ENCODE measurements around the gene KRTAP17-1. TPM values are rescaled to one million over a fixed set of nuclear protein-coding genes. Genes with fewer than 3 reads are reported as not detected.

KRTAP17-1 gene
- total and polyA plus RNA-seq, 3 donors from 2014 or later: not detected

DNA sequence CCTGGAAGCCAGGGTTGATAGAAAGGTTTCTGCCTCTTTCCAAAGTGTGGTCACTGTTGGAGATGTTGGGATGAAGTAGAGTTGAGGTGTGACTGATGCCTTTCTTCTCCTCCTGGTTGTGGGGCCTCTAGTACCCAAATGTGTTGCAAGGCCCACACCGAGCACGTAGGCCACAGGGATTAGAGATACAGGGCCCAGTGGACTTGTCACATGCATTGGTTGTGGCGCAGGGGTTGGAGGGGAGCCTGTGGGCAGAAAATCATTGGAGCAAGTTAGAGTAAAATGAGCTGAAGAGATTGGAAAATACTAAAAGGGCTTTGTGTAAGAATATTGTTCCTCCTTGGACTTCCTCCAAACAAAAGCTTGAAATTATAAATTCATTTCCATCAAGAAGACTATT lies 30.5 kb upstream of the KRTAP17-1 start:
- Histone ChIP-seq H3K4me3 (no peak overlapping the region), H3K27ac (no peak overlapping the region), H3K27me3 (no peaks in the 10 kb centered on the region), H3K4me1 (no peaks in the 10 kb centered on the region), H3K9me3 (no peaks in the 10 kb centered on the region), H3K36me3 (ENCODE audit: low read depth, missing control alignments) (no peaks in the 10 kb centered on the region)
- WGBS, 2 donors: 87 to 95% methylated on average over 3 of the region's 3 CpGs
- TF ChIP-seq, protein P1, sequence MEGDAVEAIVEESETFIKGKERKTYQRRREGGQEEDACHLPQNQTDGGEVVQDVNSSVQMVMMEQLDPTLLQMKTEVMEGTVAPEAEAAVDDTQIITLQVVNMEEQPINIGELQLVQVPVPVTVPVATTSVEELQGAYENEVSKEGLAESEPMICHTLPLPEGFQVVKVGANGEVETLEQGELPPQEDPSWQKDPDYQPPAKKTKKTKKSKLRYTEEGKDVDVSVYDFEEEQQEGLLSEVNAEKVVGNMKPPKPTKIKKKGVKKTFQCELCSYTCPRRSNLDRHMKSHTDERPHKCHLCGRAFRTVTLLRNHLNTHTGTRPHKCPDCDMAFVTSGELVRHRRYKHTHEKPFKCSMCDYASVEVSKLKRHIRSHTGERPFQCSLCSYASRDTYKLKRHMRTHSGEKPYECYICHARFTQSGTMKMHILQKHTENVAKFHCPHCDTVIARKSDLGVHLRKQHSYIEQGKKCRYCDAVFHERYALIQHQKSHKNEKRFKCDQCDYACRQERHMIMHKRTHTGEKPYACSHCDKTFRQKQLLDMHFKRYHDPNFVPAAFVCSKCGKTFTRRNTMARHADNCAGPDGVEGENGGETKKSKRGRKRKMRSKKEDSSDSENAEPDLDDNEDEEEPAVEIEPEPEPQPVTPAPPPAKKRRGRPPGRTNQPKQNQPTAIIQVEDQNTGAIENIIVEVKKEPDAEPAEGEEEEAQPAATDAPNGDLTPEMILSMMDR (IDR thresholded peaks at IDR 0.05): no peak
- no peak for TF ChIP-seq POLR2A (IDR thresholded peaks at IDR 0.05)
- DNase-seq: no peak
- intact Hi-C loops (cut with DNase I; ENCODE audit: low total_unique reads): no loop called here

DNA sequence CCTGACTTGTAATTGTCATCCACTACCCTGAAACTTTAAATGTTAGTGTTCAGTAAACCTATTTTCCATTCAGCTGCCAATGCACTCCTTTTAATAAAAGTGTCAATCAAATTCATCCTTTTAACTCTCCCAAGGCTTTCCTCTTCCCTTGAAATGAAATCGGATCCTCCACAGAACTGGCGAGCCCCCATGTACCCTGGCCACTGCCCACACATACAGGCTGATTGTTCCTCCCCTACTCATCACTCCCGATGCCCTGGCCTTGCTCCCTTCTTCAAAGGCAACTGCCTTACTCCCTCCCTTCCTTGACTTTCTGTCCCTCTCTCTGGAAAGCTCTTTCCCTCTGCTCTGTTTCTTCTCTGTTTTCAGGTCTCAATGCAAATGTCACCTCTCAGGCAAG lies 27.5 kb upstream of the KRTAP17-1 start:
- H3K9me3 ChIP-seq: no peaks in the 10 kb centered on the region
- no peaks in the 10 kb centered on the region for H3K4me1 ChIP-seq
- WGBS, 2 donors: 39 to 54% methylated on average over 3 of the region's 3 CpGs
- H3K36me3 ChIP-seq (ENCODE audit: low read depth, missing control alignments): no peaks in the 10 kb centered on the region
- TF ChIP-seq POLR2A (IDR thresholded peaks at IDR 0.05): no peak
- TF ChIP-seq, protein P1 (IDR thresholded peaks at IDR 0.05): no peak
- no peak overlapping the region for H3K4me3 ChIP-seq
- H3K27ac ChIP-seq: no peak overlapping the region
- H3K27me3 ChIP-seq: no peaks in the 10 kb centered on the region
- DNase-seq: no peak
- intact Hi-C loops (cut with DNase I; ENCODE audit: low total_unique reads): no loop called here

DNA sequence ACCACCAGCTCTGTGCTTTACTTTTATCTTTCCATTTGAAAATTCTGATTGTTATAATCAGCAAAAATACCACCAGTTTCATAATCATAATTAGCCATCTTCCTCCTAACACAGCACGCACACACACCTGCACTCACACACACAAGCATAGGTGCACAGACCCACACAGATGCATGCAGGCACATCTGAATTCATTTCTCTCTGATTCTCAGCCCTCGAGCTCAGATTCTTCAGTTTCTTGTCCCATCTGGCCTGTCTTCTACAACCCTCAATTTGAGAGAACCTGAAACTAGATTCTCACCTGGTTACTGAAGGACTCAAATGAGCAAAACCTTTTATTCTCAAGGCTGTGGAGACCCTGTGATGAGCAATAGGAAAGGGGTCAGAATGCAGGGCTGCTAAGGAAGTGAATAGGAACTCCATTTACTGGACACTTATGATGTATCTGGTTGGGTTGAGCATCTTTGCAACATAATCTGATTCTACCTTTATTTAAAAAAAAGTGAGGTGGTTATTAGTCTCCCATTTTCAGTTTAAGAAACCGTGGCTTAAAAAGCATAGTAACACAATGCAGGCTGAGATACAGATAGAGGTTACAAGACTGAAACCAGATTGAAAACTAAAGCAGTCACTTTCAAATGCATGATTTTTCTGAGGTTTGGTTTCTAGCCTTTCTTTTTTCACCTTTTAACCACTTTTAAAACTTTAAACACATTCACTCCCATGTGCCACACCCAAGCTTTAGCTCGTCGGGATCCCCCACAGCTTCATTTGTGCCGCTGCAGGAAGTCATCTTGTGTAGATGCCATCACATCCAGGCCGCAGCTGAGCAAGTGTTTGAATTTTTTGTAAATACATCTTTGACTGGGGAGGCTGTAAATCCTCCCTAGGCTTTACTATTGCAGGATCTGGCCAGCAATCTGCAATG lies 25.7 kb upstream of the KRTAP17-1 start:
- DNase-seq: no peak
- Histone ChIP-seq H3K27me3 (no peaks in the 10 kb centered on the region), H3K4me3 (no peak overlapping the region), H3K4me1 (no peaks in the 10 kb centered on the region), H3K27ac (no peak overlapping the region), H3K9me3 (no peaks in the 10 kb centered on the region), H3K36me3 (ENCODE audit: low read depth, missing control alignments) (no peaks in the 10 kb centered on the region)
- intact Hi-C loops (cut with DNase I; ENCODE audit: low total_unique reads): no loop called here
- TF ChIP-seq, protein P1 (IDR thresholded peaks at IDR 0.05): no peak
- TF ChIP-seq POLR2A (IDR thresholded peaks at IDR 0.05): no peak
- WGBS, 2 donors: 87 to 88% methylated on average over 7 of the region's 7 CpGs

DNA sequence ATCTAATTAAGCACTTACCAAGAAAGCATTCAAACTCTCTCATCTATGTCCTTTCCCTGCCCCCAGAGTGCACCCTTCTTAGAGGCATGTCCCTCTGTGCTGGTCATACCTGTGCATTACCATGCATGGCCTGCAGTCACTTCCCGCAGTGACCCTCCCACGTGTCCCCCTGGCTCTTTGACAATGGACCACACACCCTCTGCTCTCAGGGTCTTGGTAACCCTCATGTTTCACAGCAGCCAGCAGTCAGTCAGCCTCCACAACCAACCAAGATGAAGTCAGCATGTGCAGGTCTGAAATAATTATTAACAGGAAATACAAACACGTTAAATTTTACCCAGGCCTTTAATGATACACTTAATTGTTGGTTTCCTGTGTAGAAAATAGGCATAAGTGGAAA lies 25.0 kb upstream of the KRTAP17-1 start:
- DNase-seq: no peak
- WGBS, 2 donors: 71 to 75% methylated on average over 3 of the region's 3 CpGs

More for the DNA sequence above, 25.0 kb upstream of the KRTAP17-1 start:
- no peaks in the 10 kb centered on the region for H3K36me3 ChIP-seq (ENCODE audit: low read depth, missing control alignments)
- H3K9me3 ChIP-seq: no peaks in the 10 kb centered on the region
- intact Hi-C loops (cut with DNase I; ENCODE audit: low total_unique reads): no loop called here
- TF ChIP-seq, protein P1 (IDR thresholded peaks at IDR 0.05): no peak
- no peak for TF ChIP-seq POLR2A (IDR thresholded peaks at IDR 0.05)
- no peak overlapping the region for H3K27ac ChIP-seq
- no peaks in the 10 kb centered on the region for H3K4me1 ChIP-seq
- H3K27me3 ChIP-seq: no peaks in the 10 kb centered on the region
- H3K4me3 ChIP-seq: no peak overlapping the region
